Chondrocyte (in vitro differentiated cells): ENCODE data around the gene TAS2R38. TPM values are rescaled to one million over a fixed set of nuclear protein-coding genes. Genes with fewer than 3 reads are reported as not detected.

Source experiments
- DNase-seq: peaks from one replicate; pipeline ENCODE4 v3.0.0; 2021; ENCODE audit warnings: mixed read lengths, low spot score
- H3K27ac Mint-ChIP-seq: one replicate; pipeline ENCODE4 v1.8.0; 2021; ENCODE audit warnings: mild to moderate bottlenecking, moderate library complexity, mixed read lengths; ENCODE audit not compliant: unreplicated experiment
- H3K27me3 Mint-ChIP-seq: 2 replicates; pipeline ENCODE4 v1.8.0; 2021; ENCODE audit warnings: low read depth, mixed read lengths
- H3K36me3 Mint-ChIP-seq: 2 replicates; pipeline ENCODE4 v1.8.0; 2021; ENCODE audit warnings: low read depth, mixed read lengths
- H3K4me1 Mint-ChIP-seq: 2 replicates; pipeline ENCODE4 v1.8.0; 2021; ENCODE audit warnings: low read depth, mild to moderate bottlenecking, mixed read lengths
- H3K4me3 Mint-ChIP-seq: one replicate; pipeline ENCODE4 v1.8.0; 2021; ENCODE audit warnings: mild to moderate bottlenecking, moderate library complexity, mixed read lengths; ENCODE audit not compliant: unreplicated experiment
- H3K9me3 Mint-ChIP-seq: 2 replicates; pipeline ENCODE4 v1.8.0; 2021; ENCODE audit warnings: low read depth, mixed read lengths
- CTCF ChIP-seq: fragments of 200-600 bp; sonication (generic); IDR thresholded peaks from 2 replicates; pipeline ENCODE4 v1.5.0; 2021; ENCODE audit warnings: antibody characterized with exemption, mild to moderate bottlenecking, moderate library complexity
- total RNA-seq: library from RNA; stranded (reverse); gene quantifications from 3 replicates; pipeline ENCODE4 v1.2.1, GENCODE V29; 2021

TAS2R38 gene
- total RNA-seq, 1 donor from 2014 or later = not detected

GRCh38 chr7:141956084-141956483, 17.5 kb downstream of the TAS2R38 start:
- no peak overlapping the region for H3K4me3 Mint-ChIP-seq
- no peaks in the 10 kb centered on the region for H3K9me3 Mint-ChIP-seq
- H3K27me3 Mint-ChIP-seq = peaks cover 4% of the 10 kb centered on the region
- no peaks in the 10 kb centered on the region for H3K4me1 Mint-ChIP-seq
- no peak overlapping the region for H3K27ac Mint-ChIP-seq
- no peak for TF ChIP-seq CTCF
- H3K36me3 Mint-ChIP-seq = no peaks in the 10 kb centered on the region
- DNase-seq = no peak

GRCh38 chr7:141954334-141954733, 19.2 kb downstream of the TAS2R38 start:
- H3K4me3 Mint-ChIP-seq = no peak overlapping the region
- no peaks in the 10 kb centered on the region for H3K9me3 Mint-ChIP-seq
- no peak for TF ChIP-seq CTCF
- no peaks in the 10 kb centered on the region for H3K36me3 Mint-ChIP-seq
- H3K27ac Mint-ChIP-seq = no peak overlapping the region
- peaks cover 10% of the 10 kb centered on the region for H3K27me3 Mint-ChIP-seq
- H3K4me1 Mint-ChIP-seq = no peaks in the 10 kb centered on the region
- DNase-seq = no peak

GRCh38 chr7:141952461-141952860, 21.1 kb downstream of the TAS2R38 start:
- no peak overlapping the region for H3K27ac Mint-ChIP-seq
- peaks cover 10% of the 10 kb centered on the region for H3K27me3 Mint-ChIP-seq
- H3K9me3 Mint-ChIP-seq = no peaks in the 10 kb centered on the region
- DNase-seq = no peak
- H3K4me3 Mint-ChIP-seq = no peak overlapping the region
- no peaks in the 10 kb centered on the region for H3K4me1 Mint-ChIP-seq
- TF ChIP-seq CTCF = no peak
- no peaks in the 10 kb centered on the region for H3K36me3 Mint-ChIP-seq

GRCh38 chr7:141950806-141951205, 22.8 kb downstream of the TAS2R38 start:
- DNase-seq = no peak
- Mint-ChIP-seq H3K4me1 (no peaks in the 10 kb centered on the region), H3K9me3 (peaks cover 2% of the 10 kb centered on the region), H3K36me3 (no peaks in the 10 kb centered on the region), H3K4me3 (no peak overlapping the region), H3K27ac (no peak overlapping the region), H3K27me3 (peaks cover 10% of the 10 kb centered on the region)
- no peak for TF ChIP-seq CTCF

- Mint-ChIP-seq H3K27me3 (peaks cover 10% of the 10 kb centered on the region), H3K27ac (no peak overlapping the region), H3K36me3 (no peaks in the 10 kb centered on the region), H3K9me3 (peaks cover 2% of the 10 kb centered on the region), H3K4me3 (no peak overlapping the region), H3K4me1 (no peaks in the 10 kb centered on the region)
- no peak for TF ChIP-seq CTCF
- DNase-seq = no peak
Observed at GRCh38 chr7:141949911-141950310, 23.7 kb downstream of the TAS2R38 start.
